IMR-90 (cell line): ENCODE results near the gene ASPN.

Source experiments
- CEBPB ChIP-seq: IDR thresholded peaks from 2 replicates; pipeline ENCODE4 v1.6.1; 2012; ENCODE audit warnings: low read depth, low read length, improper control_type of control experiment
- CHD1 ChIP-seq: IDR thresholded peaks from 2 replicates; pipeline ENCODE4 v1.6.1; 2012; ENCODE audit warnings: low read depth, low read length, improper control_type of control experiment
- FOS ChIP-seq: fragments of 150-350 bp; IDR thresholded peaks from 2 replicates; pipeline ENCODE4 v1.6.1; 2016; ENCODE audit warnings: low read depth, low read length
- MAZ ChIP-seq: IDR thresholded peaks from 2 replicates; pipeline ENCODE4 v1.6.1; 2012; ENCODE audit warnings: low read depth, mild to moderate bottlenecking, low read length, improper control_type of control experiment, moderate library complexity, borderline replicate concordance
- POLR2A ChIP-seq: IDR thresholded peaks from 2 replicates; pipeline ENCODE4 v1.6.1; 2012; ENCODE audit warnings: mild to moderate bottlenecking, low read depth, low read length
- RAD21 ChIP-seq: IDR thresholded peaks from 2 replicates; pipeline ENCODE4 v1.6.1; 2012; ENCODE audit warnings: low read length, improper control_type of control experiment
- RCOR1 ChIP-seq: IDR thresholded peaks from 2 replicates; pipeline ENCODE4 v1.6.1; 2012; ENCODE audit warnings: mild to moderate bottlenecking, low read length, improper control_type of control experiment; ENCODE audit not compliant: insufficient replicate concordance
- RFX5 ChIP-seq: IDR thresholded peaks from 2 replicates; pipeline ENCODE4 v1.8.0; 2012; ENCODE audit warnings: low read depth, mild to moderate bottlenecking, low read length, moderate library complexity
- TF ChIP-seq, protein P1 (sequence below): conservative IDR thresholded peaks from 2 replicates; pipeline ENCODE4 v1.5.1; 2012; ENCODE audit warnings: mild to moderate bottlenecking, low read depth, low read length, improper control_type of control experiment
- TF ChIP-seq, protein P2 (sequence below): fragments of 150-350 bp; IDR thresholded peaks from 2 replicates; pipeline ENCODE4 v1.6.1; 2017; ENCODE audit warnings: mild to moderate bottlenecking, antibody characterized with exemption, low read length, low read depth

DNA sequence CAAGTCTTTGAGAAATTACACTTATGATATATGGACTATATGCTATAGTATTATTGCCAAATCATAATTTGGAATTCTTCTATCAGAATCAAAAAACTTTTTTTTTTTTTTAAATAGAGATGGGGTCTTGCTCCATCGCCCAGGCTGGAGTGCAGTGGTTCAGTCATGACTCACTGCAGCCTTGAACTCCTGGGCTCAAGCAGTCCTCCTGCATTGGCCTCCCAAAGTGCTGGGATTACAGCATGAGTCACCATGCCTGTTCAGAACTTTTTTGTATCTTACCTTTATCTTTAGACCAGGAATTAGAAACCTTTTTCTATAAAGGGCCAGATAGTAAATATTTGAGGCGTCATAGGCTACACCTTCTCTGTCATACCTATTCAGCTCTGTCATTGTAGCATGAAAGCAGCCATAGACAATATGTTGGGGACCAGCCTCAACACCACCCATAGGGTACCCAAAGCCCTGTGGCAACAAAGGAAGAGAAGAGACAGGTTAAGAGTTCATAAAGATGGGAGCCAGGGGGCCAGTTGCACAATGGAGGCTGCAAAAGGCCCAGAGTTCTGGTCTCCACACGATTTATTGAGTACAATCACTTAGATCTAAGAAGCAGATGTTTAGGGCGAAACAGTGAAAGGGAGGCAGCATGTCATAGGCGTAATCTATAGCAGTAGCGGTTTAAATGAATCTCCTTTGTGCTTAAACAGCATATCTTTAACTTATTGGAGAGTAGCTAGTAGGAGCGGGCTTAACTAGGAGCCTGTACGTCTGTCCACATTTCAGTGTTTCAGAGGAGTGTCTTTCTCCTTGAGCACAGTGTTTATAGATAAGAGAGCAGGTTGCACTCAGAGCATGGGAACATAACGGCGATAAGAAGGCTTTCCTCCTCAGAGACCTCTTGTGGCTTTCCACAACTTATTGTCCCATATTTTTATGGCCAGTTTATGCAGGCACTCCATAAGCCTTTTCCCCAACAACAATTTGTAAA lies 41.0 kb upstream of the ASPN start:
- TF ChIP-seq, protein P1, sequence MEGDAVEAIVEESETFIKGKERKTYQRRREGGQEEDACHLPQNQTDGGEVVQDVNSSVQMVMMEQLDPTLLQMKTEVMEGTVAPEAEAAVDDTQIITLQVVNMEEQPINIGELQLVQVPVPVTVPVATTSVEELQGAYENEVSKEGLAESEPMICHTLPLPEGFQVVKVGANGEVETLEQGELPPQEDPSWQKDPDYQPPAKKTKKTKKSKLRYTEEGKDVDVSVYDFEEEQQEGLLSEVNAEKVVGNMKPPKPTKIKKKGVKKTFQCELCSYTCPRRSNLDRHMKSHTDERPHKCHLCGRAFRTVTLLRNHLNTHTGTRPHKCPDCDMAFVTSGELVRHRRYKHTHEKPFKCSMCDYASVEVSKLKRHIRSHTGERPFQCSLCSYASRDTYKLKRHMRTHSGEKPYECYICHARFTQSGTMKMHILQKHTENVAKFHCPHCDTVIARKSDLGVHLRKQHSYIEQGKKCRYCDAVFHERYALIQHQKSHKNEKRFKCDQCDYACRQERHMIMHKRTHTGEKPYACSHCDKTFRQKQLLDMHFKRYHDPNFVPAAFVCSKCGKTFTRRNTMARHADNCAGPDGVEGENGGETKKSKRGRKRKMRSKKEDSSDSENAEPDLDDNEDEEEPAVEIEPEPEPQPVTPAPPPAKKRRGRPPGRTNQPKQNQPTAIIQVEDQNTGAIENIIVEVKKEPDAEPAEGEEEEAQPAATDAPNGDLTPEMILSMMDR = no peak
- TF ChIP-seq FOS = no peak
- TF ChIP-seq, protein P2, sequence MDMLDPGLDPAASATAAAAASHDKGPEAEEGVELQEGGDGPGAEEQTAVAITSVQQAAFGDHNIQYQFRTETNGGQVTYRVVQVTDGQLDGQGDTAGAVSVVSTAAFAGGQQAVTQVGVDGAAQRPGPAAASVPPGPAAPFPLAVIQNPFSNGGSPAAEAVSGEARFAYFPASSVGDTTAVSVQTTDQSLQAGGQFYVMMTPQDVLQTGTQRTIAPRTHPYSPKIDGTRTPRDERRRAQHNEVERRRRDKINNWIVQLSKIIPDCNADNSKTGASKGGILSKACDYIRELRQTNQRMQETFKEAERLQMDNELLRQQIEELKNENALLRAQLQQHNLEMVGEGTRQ = no peak
- no peak for TF ChIP-seq RFX5
- TF ChIP-seq POLR2A = no peak
- TF ChIP-seq CEBPB = no peak
- no peak for TF ChIP-seq RAD21
- TF ChIP-seq RCOR1 = no peak
- no peak for TF ChIP-seq MAZ
- TF ChIP-seq CHD1 = no peak
